Retinal pigment epithelial cell (primary cell): ENCODE data around the gene MAP1S.

Experiments used
- DNase-seq: peaks from one replicate; pipeline ENCODE4 v3.0.0-alpha.2; 2010; ENCODE audit warnings: low read depth
- H3K4me3 ChIP-seq: 2 replicates; pipeline ENCODE4 v1.5.1; 2011; ENCODE audit warnings: mild to moderate bottlenecking, low read length, control low read depth, moderate library complexity
- TF ChIP-seq, protein P1 (sequence below): conservative IDR thresholded peaks from 2 replicates; pipeline ENCODE4 v1.5.1; 2011; ENCODE audit warnings: low read depth, low read length, control low read depth, inconsistent platforms

Gene MAP1S

DNA sequence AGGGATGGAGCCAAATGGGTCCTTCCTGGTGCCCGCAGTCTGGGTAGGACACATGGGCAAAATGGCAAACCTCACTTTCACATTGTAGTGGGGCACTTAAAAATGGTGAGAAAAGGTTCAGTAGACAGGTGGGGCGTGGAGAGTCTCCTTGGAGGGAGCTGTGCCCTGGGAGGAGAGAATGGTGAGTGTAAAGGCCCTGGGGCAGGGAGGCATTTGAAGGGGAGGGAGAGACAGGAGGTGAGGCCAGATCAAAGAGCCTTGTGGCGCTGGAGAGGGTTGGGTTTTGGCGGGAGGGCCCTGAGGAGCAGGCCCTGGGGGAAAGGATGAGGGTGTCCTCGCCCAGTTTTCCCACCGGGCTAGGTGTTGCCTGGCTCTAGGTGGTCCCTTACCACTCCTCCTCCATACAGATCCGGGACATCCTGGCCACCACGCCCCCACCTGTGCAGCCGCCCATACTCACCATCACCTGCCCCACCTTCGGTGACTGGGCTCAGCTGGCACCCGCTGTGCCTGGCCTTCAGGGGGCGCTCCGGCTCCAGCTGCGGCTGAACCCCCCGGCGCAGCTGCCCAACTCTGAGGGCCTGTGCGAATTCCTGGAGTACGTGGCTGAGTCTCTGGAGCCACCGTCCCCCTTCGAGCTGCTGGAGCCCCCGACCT, 6.3 kb downstream of the MAP1S start:
- TF ChIP-seq, protein P1, sequence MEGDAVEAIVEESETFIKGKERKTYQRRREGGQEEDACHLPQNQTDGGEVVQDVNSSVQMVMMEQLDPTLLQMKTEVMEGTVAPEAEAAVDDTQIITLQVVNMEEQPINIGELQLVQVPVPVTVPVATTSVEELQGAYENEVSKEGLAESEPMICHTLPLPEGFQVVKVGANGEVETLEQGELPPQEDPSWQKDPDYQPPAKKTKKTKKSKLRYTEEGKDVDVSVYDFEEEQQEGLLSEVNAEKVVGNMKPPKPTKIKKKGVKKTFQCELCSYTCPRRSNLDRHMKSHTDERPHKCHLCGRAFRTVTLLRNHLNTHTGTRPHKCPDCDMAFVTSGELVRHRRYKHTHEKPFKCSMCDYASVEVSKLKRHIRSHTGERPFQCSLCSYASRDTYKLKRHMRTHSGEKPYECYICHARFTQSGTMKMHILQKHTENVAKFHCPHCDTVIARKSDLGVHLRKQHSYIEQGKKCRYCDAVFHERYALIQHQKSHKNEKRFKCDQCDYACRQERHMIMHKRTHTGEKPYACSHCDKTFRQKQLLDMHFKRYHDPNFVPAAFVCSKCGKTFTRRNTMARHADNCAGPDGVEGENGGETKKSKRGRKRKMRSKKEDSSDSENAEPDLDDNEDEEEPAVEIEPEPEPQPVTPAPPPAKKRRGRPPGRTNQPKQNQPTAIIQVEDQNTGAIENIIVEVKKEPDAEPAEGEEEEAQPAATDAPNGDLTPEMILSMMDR = peak; percentile 53
- no peak for DNase-seq
- H3K4me3 ChIP-seq = no peak overlapping the region

DNA sequence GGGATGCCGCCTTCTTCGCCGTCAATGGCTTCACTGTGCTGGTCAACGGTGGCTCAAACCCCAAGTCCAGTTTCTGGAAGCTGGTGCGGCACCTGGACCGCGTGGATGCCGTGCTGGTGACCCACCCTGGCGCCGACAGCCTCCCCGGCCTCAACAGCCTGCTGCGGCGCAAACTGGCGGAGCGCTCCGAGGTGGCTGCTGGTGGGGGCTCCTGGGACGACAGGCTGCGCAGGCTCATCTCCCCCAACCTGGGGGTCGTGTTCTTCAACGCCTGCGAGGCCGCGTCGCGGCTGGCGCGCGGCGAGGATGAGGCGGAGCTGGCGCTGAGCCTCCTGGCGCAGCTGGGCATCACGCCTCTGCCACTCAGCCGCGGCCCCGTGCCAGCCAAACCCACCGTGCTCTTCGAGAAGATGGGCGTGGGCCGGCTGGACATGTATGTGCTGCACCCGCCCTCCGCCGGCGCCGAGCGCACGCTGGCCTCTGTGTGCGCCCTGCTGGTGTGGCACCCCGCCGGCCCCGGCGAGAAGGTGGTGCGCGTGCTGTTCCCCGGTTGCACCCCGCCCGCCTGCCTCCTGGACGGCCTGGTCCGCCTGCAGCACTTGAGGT, 7.0 kb downstream of the MAP1S start:
- no peak for DNase-seq
- H3K4me3 ChIP-seq = no peak overlapping the region
- TF ChIP-seq, protein P1 = no peak

DNA sequence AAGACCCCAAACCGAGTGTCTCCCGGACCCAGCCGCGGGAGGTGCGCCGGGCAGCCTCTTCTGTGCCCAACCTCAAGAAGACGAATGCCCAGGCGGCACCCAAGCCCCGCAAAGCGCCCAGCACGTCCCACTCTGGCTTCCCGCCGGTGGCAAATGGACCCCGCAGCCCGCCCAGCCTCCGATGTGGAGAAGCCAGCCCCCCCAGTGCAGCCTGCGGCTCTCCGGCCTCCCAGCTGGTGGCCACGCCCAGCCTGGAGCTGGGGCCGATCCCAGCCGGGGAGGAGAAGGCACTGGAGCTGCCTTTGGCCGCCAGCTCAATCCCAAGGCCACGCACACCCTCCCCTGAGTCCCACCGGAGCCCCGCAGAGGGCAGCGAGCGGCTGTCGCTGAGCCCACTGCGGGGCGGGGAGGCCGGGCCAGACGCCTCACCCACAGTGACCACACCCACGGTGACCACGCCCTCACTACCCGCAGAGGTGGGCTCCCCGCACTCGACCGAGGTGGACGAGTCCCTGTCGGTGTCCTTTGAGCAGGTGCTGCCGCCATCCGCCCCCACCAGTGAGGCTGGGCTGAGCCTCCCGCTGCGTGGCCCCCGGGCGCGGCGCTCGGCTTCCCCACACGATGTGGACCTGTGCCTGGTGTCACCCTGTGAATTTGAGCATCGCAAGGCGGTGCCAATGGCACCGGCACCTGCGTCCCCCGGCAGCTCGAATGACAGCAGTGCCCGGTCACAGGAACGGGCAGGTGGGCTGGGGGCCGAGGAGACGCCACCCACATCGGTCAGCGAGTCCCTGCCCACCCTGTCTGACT, 7.9 kb downstream of the MAP1S start:
- DNase-seq = no peak
- H3K4me3 ChIP-seq = no peak overlapping the region
- TF ChIP-seq, protein P1 = no peak

DNA sequence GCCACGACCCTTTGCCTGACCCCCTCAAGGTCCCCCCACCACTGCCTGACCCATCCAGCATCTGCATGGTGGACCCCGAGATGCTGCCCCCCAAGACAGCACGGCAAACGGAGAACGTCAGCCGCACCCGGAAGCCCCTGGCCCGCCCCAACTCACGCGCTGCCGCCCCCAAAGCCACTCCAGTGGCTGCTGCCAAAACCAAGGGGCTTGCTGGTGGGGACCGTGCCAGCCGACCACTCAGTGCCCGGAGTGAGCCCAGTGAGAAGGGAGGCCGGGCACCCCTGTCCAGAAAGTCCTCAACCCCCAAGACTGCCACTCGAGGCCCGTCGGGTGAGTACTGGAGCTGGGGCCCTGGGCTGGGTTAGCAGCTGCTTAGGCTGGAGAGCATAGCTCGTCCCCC, 8.6 kb downstream of the MAP1S start:
- H3K4me3 ChIP-seq = no peak overlapping the region
- no peak for DNase-seq
- TF ChIP-seq, protein P1 = no peak

DNA sequence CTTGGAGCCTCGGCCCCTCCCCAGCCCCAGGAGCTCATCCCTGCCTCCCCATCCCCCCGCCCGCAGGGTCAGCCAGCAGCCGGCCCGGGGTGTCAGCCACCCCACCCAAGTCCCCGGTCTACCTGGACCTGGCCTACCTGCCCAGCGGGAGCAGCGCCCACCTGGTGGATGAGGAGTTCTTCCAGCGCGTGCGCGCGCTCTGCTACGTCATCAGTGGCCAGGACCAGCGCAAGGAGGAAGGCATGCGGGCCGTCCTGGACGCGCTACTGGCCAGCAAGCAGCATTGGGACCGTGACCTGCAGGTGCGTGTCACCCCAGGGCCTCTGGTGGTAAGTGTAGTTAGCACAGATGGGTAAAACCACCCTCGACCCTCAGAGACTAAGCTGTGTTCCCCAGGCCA, 13.8 kb downstream of the MAP1S start:
- DNase-seq = no peak
- TF ChIP-seq, protein P1 = no peak
- H3K4me3 ChIP-seq = no peak overlapping the region

DNA sequence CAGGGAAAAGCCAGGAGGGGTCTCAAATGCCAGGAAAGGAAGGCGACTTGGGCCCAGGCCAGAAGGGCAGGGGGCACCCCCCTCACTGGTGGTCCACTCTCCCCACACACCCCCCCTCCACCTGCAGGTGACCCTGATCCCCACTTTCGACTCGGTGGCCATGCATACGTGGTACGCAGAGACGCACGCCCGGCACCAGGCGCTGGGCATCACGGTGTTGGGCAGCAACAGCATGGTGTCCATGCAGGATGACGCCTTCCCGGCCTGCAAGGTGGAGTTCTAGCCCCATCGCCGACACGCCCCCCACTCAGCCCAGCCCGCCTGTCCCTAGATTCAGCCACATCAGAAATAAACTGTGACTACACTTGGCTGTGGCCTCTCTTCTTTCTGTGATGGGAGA, 14.9 kb downstream of the MAP1S start:
- no peak overlapping the region for H3K4me3 ChIP-seq
- TF ChIP-seq, protein P1 = no peak
- no peak for DNase-seq
